PC-3 (cell line): Measurements from ENCODE around the gene TRPV5. TPM values are rescaled to one million over a fixed set of nuclear protein-coding genes. Genes with fewer than 3 reads are reported as not detected.

Experiments
- ATAC-seq: fragments of 200-7000 bp; cut with Tn5 transposase; 2 replicates; pipeline ENCODE4 v1.9.1; 2020; ENCODE audit warnings: mild to moderate bottlenecking, moderate library complexity
- BruUV-seq: library from RNA; stranded (reverse); fragments of 400-500 nt; replicated peaks from 2 replicates; lab custom pipeline; 2021; lab: Mats Ljungman, UMichigan
- CTCF ChIA-PET: fragments of 300-600 bp; sonication (Branson Sonifier 250); formaldehyde crosslinking; loops from one replicate; lab custom pipeline; 2022; ENCODE audit warnings: antibody characterized with exemption; lab: Charles Lee
- POLR2A ChIA-PET: fragments of 300-600 bp; sonication (Branson Sonifier 250); formaldehyde crosslinking; loops from one replicate; lab custom pipeline; 2022; ENCODE audit warnings: antibody characterized with exemption; ENCODE audit not compliant: unreplicated experiment; lab: Charles Lee
- DNase-seq: peaks from one replicate; pipeline ENCODE4 v3.0.0-alpha.2; 2015
- H2AFZ ChIP-seq: fragments of 300-600 bp; sonication (generic); 2 replicates; pipeline ENCODE4 v1.6.0; 2016; ENCODE audit warnings: antibody characterized with exemption, low read length
- H3F3A ChIP-seq: fragments of 300-600 bp; sonication (generic); one replicate; pipeline ENCODE4 v1.6.0; 2017; ENCODE audit warnings: antibody characterized with exemption, low read length, control low read depth, mild to moderate bottlenecking; ENCODE audit not compliant: unreplicated experiment
- H3K27ac ChIP-seq: fragments of 300-600 bp; sonication (generic); 2 replicates; pipeline ENCODE4 v1.5.1; 2016; ENCODE audit warnings: mild to moderate bottlenecking, low read length
- H3K27me3 ChIP-seq: fragments of 300-600 bp; sonication (generic); 2 replicates; pipeline ENCODE4 v1.6.1; 2016; ENCODE audit warnings: low read length, mixed read lengths
- H3K36me3 ChIP-seq: fragments of 300-600 bp; sonication (generic); 2 replicates; pipeline ENCODE4 v1.6.1; 2016; ENCODE audit warnings: low read depth, mixed run types, low read length, mixed read lengths
- H3K4me1 ChIP-seq: fragments of 300-600 bp; sonication (generic); 2 replicates; pipeline ENCODE4 v1.5.1; 2016; ENCODE audit warnings: low read length; ENCODE audit not compliant: insufficient read depth
- H3K4me2 ChIP-seq: fragments of 300-600 bp; sonication (generic); 2 replicates; pipeline ENCODE4 v1.6.0; 2016; ENCODE audit warnings: low read length
- H3K4me3 ChIP-seq: fragments of 300-600 bp; sonication (generic); 2 replicates; pipeline ENCODE4 v1.5.1; 2016; ENCODE audit warnings: mild to moderate bottlenecking, low read length, mixed read lengths
- H3K79me2 ChIP-seq: fragments of 300-600 bp; sonication (generic); 2 replicates; pipeline ENCODE4 v1.6.1; 2017; ENCODE audit warnings: low read length, mixed read lengths
- H3K9ac ChIP-seq: fragments of 300-600 bp; sonication (generic); 2 replicates; pipeline ENCODE4 v1.6.0; 2016; ENCODE audit warnings: mild to moderate bottlenecking, low read length
- H3K9me2 ChIP-seq: fragments of 300-600 bp; sonication (generic); replicated peaks from 2 replicates; pipeline ENCODE4 v1.6.1; 2016; ENCODE audit warnings: mixed run types, low read length, mixed read lengths
- H3K9me3 ChIP-seq: fragments of 300-600 bp; sonication (generic); 2 replicates; pipeline ENCODE4 v1.6.1; 2016; ENCODE audit warnings: low read length, mixed read lengths
- H4K20me1 ChIP-seq: fragments of 300-600 bp; sonication (generic); 2 replicates; pipeline ENCODE4 v1.6.1; 2016; ENCODE audit warnings: low read length, mixed read lengths
- EZH2 ChIP-seq: fragments of 300-600 bp; sonication (generic); IDR thresholded peaks from one replicate; pipeline ENCODE4 v1.6.1; 2017; ENCODE audit warnings: antibody characterized with exemption, mild to moderate bottlenecking, low read length; ENCODE audit not compliant: unreplicated experiment
- EZH2phosphoT487 ChIP-seq: fragments of 300-600 bp; sonication (generic); IDR thresholded peaks from 2 replicates; pipeline ENCODE4 v1.6.1; 2018; ENCODE audit warnings: mild to moderate bottlenecking, antibody characterized with exemption, low read length, borderline replicate concordance
- intact Hi-C: fragments of 100-400 bp; cut with micrococcal nuclease; formaldehyde crosslinking; loops from 2 replicates; pipeline ENCODE4 v1.9.0; 2023
- total RNA-seq: library from RNA; depleted of rRNA; stranded (reverse); fragments of >200 nt; gene quantifications from 2 replicates; pipeline ENCODE4 v1.2.3, GENCODE V29; 2014
- TF ChIP-seq, protein P1 (sequence below): fragments of 300-600 bp; sonication (generic); conservative IDR thresholded peaks from 2 replicates; pipeline ENCODE4 v1.5.1; 2017; ENCODE audit warnings: antibody characterized with exemption, low read depth, mild to moderate bottlenecking, low read length

Gene TRPV5
- total RNA-seq, 1 experiment from 2014 or later, result not detected

DNA sequence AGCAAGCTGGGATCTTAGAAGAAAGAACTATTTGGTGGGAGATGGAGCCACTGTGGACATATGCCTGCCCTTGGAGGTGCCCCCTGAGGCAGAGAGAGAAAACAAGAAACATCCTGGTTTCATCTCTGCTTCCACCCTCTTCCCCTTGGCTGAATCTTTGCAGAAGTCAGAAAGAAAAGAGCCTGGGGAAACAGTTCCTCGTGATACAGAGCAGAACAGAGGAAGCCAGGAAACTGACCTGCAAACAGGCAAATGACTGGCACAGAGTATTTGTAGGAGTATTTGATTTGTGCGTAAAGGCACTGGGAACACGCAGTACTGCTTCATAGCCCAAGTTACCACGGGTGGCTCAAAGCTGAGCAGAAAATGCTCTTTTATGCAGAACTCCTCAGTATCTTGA lies 35.6 kb upstream of the TRPV5 start:
- no peaks in the 10 kb centered on the region for H3F3A ChIP-seq
- H3K79me2 ChIP-seq, result no peaks in the 10 kb centered on the region
- H2AFZ ChIP-seq, result no peak overlapping the region
- intact Hi-C loops, result no loop called here
- H3K27ac ChIP-seq, result no peak overlapping the region
- H3K27me3 ChIP-seq, result peaks cover 52% of the 10 kb centered on the region
- H3K4me3 ChIP-seq, result no peak overlapping the region
- CTCF ChIA-PET, result no interaction called here
- H3K4me1 ChIP-seq, result no peaks in the 10 kb centered on the region
- DNase-seq (no peak), ATAC-seq (no peak)
- BruUV-seq, result no TSS peak
- H3K4me2 ChIP-seq, result no peak overlapping the region
- H3K9me3 ChIP-seq, result no peaks in the 10 kb centered on the region
- H3K9ac ChIP-seq, result no peak overlapping the region
- H4K20me1 ChIP-seq, result no peaks in the 10 kb centered on the region
- H3K36me3 ChIP-seq, result no peaks in the 10 kb centered on the region
- POLR2A ChIA-PET, result no interaction called here
- no peaks in the 10 kb centered on the region for H3K9me2 ChIP-seq
- TF ChIP-seq, protein P1, sequence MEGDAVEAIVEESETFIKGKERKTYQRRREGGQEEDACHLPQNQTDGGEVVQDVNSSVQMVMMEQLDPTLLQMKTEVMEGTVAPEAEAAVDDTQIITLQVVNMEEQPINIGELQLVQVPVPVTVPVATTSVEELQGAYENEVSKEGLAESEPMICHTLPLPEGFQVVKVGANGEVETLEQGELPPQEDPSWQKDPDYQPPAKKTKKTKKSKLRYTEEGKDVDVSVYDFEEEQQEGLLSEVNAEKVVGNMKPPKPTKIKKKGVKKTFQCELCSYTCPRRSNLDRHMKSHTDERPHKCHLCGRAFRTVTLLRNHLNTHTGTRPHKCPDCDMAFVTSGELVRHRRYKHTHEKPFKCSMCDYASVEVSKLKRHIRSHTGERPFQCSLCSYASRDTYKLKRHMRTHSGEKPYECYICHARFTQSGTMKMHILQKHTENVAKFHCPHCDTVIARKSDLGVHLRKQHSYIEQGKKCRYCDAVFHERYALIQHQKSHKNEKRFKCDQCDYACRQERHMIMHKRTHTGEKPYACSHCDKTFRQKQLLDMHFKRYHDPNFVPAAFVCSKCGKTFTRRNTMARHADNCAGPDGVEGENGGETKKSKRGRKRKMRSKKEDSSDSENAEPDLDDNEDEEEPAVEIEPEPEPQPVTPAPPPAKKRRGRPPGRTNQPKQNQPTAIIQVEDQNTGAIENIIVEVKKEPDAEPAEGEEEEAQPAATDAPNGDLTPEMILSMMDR, result no peak
- TF ChIP-seq EZH2 (no peak), EZH2phosphoT487 (no peak)

DNA sequence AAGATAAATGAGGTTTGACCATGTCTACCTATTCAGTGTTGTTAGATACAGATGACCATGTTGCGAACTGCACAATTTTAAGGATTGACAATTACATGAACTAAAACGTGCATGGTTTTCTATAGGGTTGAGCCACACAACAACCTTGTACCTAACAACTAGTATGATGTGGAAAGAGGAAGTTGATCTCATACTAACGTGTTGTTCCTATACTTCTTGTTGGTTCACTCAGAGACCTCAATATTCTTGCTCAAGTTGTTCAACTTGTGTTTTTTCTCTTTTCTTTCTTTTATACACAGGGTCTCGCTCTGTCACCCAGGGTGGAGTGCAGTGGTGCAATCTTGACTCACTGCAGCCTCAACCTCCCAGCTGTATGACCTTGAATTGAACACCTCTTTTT lies 34.7 kb upstream of the TRPV5 start:
- Histone ChIP-seq H3K4me2 (no peak overlapping the region), H3K79me2 (no peaks in the 10 kb centered on the region), H3K4me1 (no peaks in the 10 kb centered on the region), H3K9me3 (no peaks in the 10 kb centered on the region), H3K4me3 (no peak overlapping the region), H3F3A (no peaks in the 10 kb centered on the region), H3K9ac (no peak overlapping the region), H3K27ac (no peak overlapping the region), H3K36me3 (no peaks in the 10 kb centered on the region), H4K20me1 (no peaks in the 10 kb centered on the region), H3K27me3 (peaks cover 60% of the 10 kb centered on the region), H2AFZ (no peak overlapping the region), H3K9me2 (no peaks in the 10 kb centered on the region)
- CTCF ChIA-PET, result no interaction called here
- intact Hi-C loops, result no loop called here
- DNase-seq (no peak), ATAC-seq (no peak)
- no TSS peak for BruUV-seq
- TF ChIP-seq EZH2 (no peak), EZH2phosphoT487 (no peak)
- TF ChIP-seq, protein P1, result no peak
- POLR2A ChIA-PET, result no interaction called here

DNA sequence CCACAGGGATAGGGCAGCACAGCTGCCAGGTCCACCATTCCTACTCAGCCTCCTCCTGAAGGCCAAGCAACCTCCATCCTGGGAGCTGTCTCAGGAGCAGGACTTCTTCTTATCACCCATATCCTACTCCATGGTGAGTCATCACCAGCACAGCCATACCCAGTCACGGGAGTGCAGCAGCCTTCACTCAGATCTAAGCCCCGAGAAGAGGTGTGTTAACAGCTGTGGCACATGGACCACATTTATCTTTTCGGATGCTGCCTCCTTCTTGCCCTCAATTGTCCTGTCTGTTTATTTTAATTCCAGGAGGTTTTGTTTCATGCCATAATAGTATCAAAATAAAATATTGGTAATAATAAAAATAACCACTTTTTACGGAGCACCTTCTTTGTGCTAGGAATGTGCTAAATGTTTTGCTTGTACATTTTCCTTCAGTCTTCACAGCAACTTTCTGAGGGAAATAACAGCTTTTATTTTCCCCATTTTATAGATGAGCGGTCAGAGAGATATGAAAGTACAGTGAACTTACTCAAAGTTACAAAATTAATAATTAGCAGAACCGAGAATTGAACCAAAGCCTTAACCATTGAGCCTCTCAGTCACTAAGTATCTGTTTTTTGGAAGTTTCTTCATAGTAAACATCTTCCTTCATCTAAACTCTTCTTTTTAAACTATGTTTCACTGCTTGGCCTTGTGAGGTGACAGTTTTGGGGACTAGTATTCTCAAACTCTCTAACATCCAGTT lies 31.1 kb upstream of the TRPV5 start:
- H3K4me2 ChIP-seq, result no peak overlapping the region
- H4K20me1 ChIP-seq, result no peaks in the 10 kb centered on the region
- H3F3A ChIP-seq, result no peaks in the 10 kb centered on the region
- no peak overlapping the region for H3K4me3 ChIP-seq
- no peaks in the 10 kb centered on the region for H3K9me3 ChIP-seq
- no TSS peak for BruUV-seq
- ATAC-seq (peak; percentile 24; the same call in 1 of the 2 replicates), DNase-seq (no peak)
- H3K4me1 ChIP-seq, result no peaks in the 10 kb centered on the region
- no peak overlapping the region for H3K9ac ChIP-seq
- no peak overlapping the region for H3K27ac ChIP-seq
- no peak overlapping the region for H2AFZ ChIP-seq
- ChIA-PET CTCF (no interaction called here), POLR2A (no interaction called here)
- H3K79me2 ChIP-seq, result no peaks in the 10 kb centered on the region
- intact Hi-C loops, result no loop called here
- no peaks in the 10 kb centered on the region for H3K36me3 ChIP-seq
- no peaks in the 10 kb centered on the region for H3K9me2 ChIP-seq
- TF ChIP-seq EZH2 (no peak), EZH2phosphoT487 (no peak)
- TF ChIP-seq, protein P1, result no peak
- H3K27me3 ChIP-seq, result peaks cover 65% of the 10 kb centered on the region
